ENCODE data around the gene STX8.

Gene STX8

GRCh38 chr17:9321890-9322289 lies 253.7 kb downstream of the STX8 start:
- ChIA-PET CTCF (interaction anchor here (0.8 kb wide), 1 partner anchor 141 kb away, joined by 3 read pairs; no protein-coding TSS in a partner anchor), POLR2A (no interaction called here)
- TF ChIP-seq NFRKB (IDR thresholded peaks at IDR 0.05) (no peak), BHLHE40 (IDR thresholded peaks at IDR 0.05; ENCODE audit: borderline replicate concordance) (no peak), ARNT (IDR thresholded peaks at IDR 0.05) (no peak)
- no peak for DNase-seq (ENCODE audit: extremely low spot score)

- CTCF ChIA-PET = no interaction called here
Observed at GRCh38 chr17:9315360-9315759, 260.3 kb downstream of the STX8 start.

GRCh38 chr17:9313346-9313745 lies 262.3 kb downstream of the STX8 start:
- ChIA-PET CTCF (no interaction called here), POLR2A (no interaction called here)
- no peak for TF ChIP-seq TARDBP (IDR thresholded peaks at IDR 0.05)
- TF ChIP-seq FOXA1 (IDR thresholded peaks at IDR 0.05) = no peak
- TF ChIP-seq FOXK2 (IDR thresholded peaks at IDR 0.05) = no peak
- no peak for TF ChIP-seq ELF4 (IDR thresholded peaks at IDR 0.05)
- no peak for TF ChIP-seq SUZ12 (IDR thresholded peaks at IDR 0.05)
- no peak for TF ChIP-seq SP1 (IDR thresholded peaks at IDR 0.05)
- TF ChIP-seq BHLHE40 (IDR thresholded peaks at IDR 0.05; ENCODE audit: borderline replicate concordance) = no peak
- no peak for TF ChIP-seq NFRKB (IDR thresholded peaks at IDR 0.05)
- no peak for TF ChIP-seq HDGF (IDR thresholded peaks at IDR 0.05; ENCODE audit: borderline replicate concordance)
- no peak for TF ChIP-seq ARNT (IDR thresholded peaks at IDR 0.05)
- TF ChIP-seq FOXM1 (IDR thresholded peaks at IDR 0.05; ENCODE audit: borderline replicate concordance) = no peak
- TF ChIP-seq CTBP1 (IDR thresholded peaks at IDR 0.05; ENCODE audit: borderline replicate concordance) = no peak
- no peak for TF ChIP-seq LEF1 (IDR thresholded peaks at IDR 0.05; ENCODE audit: borderline replicate concordance)
- TF ChIP-seq ZNF384 (IDR thresholded peaks at IDR 0.05) = no peak
- TF ChIP-seq, protein P1, sequence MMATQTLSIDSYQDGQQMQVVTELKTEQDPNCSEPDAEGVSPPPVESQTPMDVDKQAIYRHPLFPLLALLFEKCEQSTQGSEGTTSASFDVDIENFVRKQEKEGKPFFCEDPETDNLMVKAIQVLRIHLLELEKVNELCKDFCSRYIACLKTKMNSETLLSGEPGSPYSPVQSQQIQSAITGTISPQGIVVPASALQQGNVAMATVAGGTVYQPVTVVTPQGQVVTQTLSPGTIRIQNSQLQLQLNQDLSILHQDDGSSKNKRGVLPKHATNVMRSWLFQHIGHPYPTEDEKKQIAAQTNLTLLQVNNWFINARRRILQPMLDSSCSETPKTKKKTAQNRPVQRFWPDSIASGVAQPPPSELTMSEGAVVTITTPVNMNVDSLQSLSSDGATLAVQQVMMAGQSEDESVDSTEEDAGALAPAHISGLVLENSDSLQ (IDR thresholded peaks at IDR 0.05) = no peak
- no peak for TF ChIP-seq L3MBTL2 (conservative IDR thresholded peaks at IDR 0.05)
- DNase-seq (ENCODE audit: extremely low spot score) = no peak

More at GRCh38 chr17:9315360-9315759, 260.3 kb downstream of the STX8 start:
- TF ChIP-seq FOXM1 (IDR thresholded peaks at IDR 0.05; ENCODE audit: borderline replicate concordance) (no peak), TARDBP (IDR thresholded peaks at IDR 0.05) (no peak), ELF4 (IDR thresholded peaks at IDR 0.05) (no peak), BHLHE40 (IDR thresholded peaks at IDR 0.05; ENCODE audit: borderline replicate concordance) (no peak), ZNF384 (IDR thresholded peaks at IDR 0.05) (no peak), FOXA1 (IDR thresholded peaks at IDR 0.05) (no peak), SUZ12 (IDR thresholded peaks at IDR 0.05) (no peak), LEF1 (IDR thresholded peaks at IDR 0.05; ENCODE audit: borderline replicate concordance) (no peak)
- TF ChIP-seq, protein P1 (IDR thresholded peaks at IDR 0.05) = no peak
- no peak for DNase-seq (ENCODE audit: extremely low spot score)
- POLR2A ChIA-PET = no interaction called here

- CTCF ChIA-PET = no interaction called here
- TF ChIP-seq SP1 (IDR thresholded peaks at IDR 0.05) (no peak), ZNF384 (IDR thresholded peaks at IDR 0.05) (no peak), HDGF (IDR thresholded peaks at IDR 0.05; ENCODE audit: borderline replicate concordance) (no peak), FOXA1 (IDR thresholded peaks at IDR 0.05) (no peak)
- no peak for DNase-seq (ENCODE audit: extremely low spot score)
- POLR2A ChIA-PET = no interaction called here
Observed at GRCh38 chr17:9309216-9309615, 266.4 kb downstream of the STX8 start.

GRCh38 chr17:9308069-9308468 lies 267.6 kb downstream of the STX8 start:
- no peak for DNase-seq (ENCODE audit: extremely low spot score)
- TF ChIP-seq HDGF (IDR thresholded peaks at IDR 0.05; ENCODE audit: borderline replicate concordance) (no peak), LEF1 (IDR thresholded peaks at IDR 0.05; ENCODE audit: borderline replicate concordance) (no peak), FOXM1 (IDR thresholded peaks at IDR 0.05; ENCODE audit: borderline replicate concordance) (no peak), BHLHE40 (IDR thresholded peaks at IDR 0.05; ENCODE audit: borderline replicate concordance) (no peak), ARNT (IDR thresholded peaks at IDR 0.05) (no peak), CTBP1 (IDR thresholded peaks at IDR 0.05; ENCODE audit: borderline replicate concordance) (no peak), ELF4 (IDR thresholded peaks at IDR 0.05) (no peak), SUZ12 (IDR thresholded peaks at IDR 0.05) (no peak), FOXA1 (IDR thresholded peaks at IDR 0.05) (no peak), FOXK2 (IDR thresholded peaks at IDR 0.05) (no peak), TARDBP (IDR thresholded peaks at IDR 0.05) (no peak), NFRKB (IDR thresholded peaks at IDR 0.05) (no peak), ZNF384 (IDR thresholded peaks at IDR 0.05) (no peak), SP1 (IDR thresholded peaks at IDR 0.05) (no peak), L3MBTL2 (conservative IDR thresholded peaks at IDR 0.05) (no peak)
- TF ChIP-seq, protein P1 (IDR thresholded peaks at IDR 0.05) = no peak
- ChIA-PET POLR2A (no interaction called here), CTCF (no interaction called here)

DNA sequence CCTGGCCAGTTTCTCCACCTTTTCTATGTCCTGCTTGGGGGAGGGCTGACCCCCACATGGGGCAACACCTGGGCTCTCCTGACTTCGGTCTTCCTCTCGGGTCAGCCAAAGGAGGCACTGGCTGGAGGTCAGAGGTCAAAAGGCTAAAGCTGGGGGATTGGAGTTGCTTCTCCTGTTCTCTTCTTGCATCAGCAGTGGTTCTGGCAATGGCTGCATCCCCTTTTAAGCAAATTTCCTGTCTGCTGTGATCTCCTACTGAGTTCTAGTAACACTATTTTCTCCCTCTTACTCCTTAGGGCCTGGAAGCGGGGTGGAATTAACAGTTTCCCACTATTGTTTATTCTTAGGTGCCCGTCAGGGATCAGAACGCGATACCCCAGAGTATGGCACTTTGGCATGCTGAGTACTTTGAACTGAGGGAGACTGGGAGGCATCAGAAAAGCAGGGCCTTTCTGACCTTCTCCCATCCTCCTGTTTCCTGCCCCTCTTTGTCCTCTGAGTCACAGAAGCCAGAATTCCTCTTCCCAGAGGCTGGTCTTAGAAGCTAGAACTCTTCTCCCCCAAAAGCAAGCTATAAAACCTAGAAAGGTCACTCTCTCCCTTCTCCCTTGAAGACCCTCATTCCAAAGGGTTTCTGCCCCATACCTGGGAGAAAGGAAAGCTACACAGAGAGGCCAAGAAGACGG lies 268.2 kb downstream of the STX8 start:
- ChIA-PET CTCF (no interaction called here), POLR2A (no interaction called here)
- TF ChIP-seq, protein P1 (IDR thresholded peaks at IDR 0.05) = no peak
- TF ChIP-seq ARNT (IDR thresholded peaks at IDR 0.05) (no peak), TARDBP (IDR thresholded peaks at IDR 0.05) (no peak), FOXA1 (IDR thresholded peaks at IDR 0.05) (no peak), SUZ12 (IDR thresholded peaks at IDR 0.05) (no peak), L3MBTL2 (conservative IDR thresholded peaks at IDR 0.05) (no peak), NFRKB (IDR thresholded peaks at IDR 0.05) (no peak), SP1 (IDR thresholded peaks at IDR 0.05) (no peak), ZNF384 (IDR thresholded peaks at IDR 0.05) (no peak), ELF4 (IDR thresholded peaks at IDR 0.05) (no peak), LEF1 (IDR thresholded peaks at IDR 0.05; ENCODE audit: borderline replicate concordance) (no peak), BHLHE40 (IDR thresholded peaks at IDR 0.05; ENCODE audit: borderline replicate concordance) (no peak), HDGF (IDR thresholded peaks at IDR 0.05; ENCODE audit: borderline replicate concordance) (no peak)
- DNase-seq (ENCODE audit: extremely low spot score) = no peak
